B cell (primary cell): Measurements from ENCODE around the gene FMN1. TPM values are rescaled to one million over a fixed set of nuclear protein-coding genes. Genes with fewer than 3 reads are reported as not detected.

Source experiments
- ATAC-seq: fragments of 200-7000 bp; cut with Tn5 transposase; one replicate; pipeline ENCODE4 v1.10.0; 2021; ENCODE audit warnings: low read depth, mild to moderate bottlenecking, moderate number of reproducible peaks, moderate library complexity
- CTCF ChIA-PET: fragments of 350-600 bp; sonication (Branson Sonifier 250); formaldehyde crosslinking; loops from one replicate; lab custom pipeline; 2021; ENCODE audit warnings: antibody characterized with exemption, inconsistent platforms; lab: Charles Lee
- POLR2A ChIA-PET: fragments of 350-600 bp; sonication (Branson Sonifier 250); formaldehyde crosslinking; loops from one replicate; lab custom pipeline; 2021; ENCODE audit warnings: antibody characterized with exemption; lab: Charles Lee
- DNase-seq: peaks from one replicate; pipeline ENCODE4 v3.0.0; 2013
- H2AFZ ChIP-seq: 2 replicates; pipeline ENCODE4 v1.6.1; 2012; ENCODE audit warnings: mild to moderate bottlenecking, low read depth, low read length; ENCODE audit not compliant: insufficient read depth, poor library complexity, severe bottlenecking
- H3K27ac ChIP-seq, 2 donors: 1 replicate in 1 of 2; 2 replicates in 1 of 2; pipeline ENCODE4 v1.5.1; 2012 to 2013; ENCODE audit warnings: low read length in 2 of 2, mild to moderate bottlenecking in 2 of 2, moderate library complexity in 1 of 2
- H3K27me3 ChIP-seq, 4 experiments: fragments of 200-600 bp in 1 of 4; sonication (generic) in 1 of 4; replicated peaks in 1 of 4; 1 replicate in 2 of 4; 2 replicates in 2 of 4; pipeline versions ENCODE4 v1.6.1 to v1.7.0; 2013 to 2016; ENCODE audit warnings: low read length in 3 of 4, mild to moderate bottlenecking in 2 of 4, mixed read lengths in 1 of 4, moderate library complexity in 1 of 4; ENCODE audit not compliant: insufficient read depth in 4 of 4, control insufficient read depth in 3 of 4; ENCODE audit errors: control extremely low read depth in 1 of 4
- H3K36me3 ChIP-seq, 2 experiments: replicated peaks in 1 of 2; 1 replicate in 1 of 2; 2 replicates in 1 of 2; pipeline versions ENCODE4 v1.6.1 to v1.7.1; 2013; ENCODE audit warnings: low read length in 1 of 2; ENCODE audit not compliant: insufficient read depth in 2 of 2, control insufficient read depth in 1 of 2; ENCODE audit errors: control extremely low read depth in 1 of 2, extremely low read depth in 1 of 2
- H3K4me1 ChIP-seq, 2 donors: fragments of 200-600 bp in 1 of 2; sonication (generic) in 1 of 2; 1 replicate in 1 of 2; 2 replicates in 1 of 2; pipeline versions ENCODE4 v1.5.1 to v1.6.1; 2013 to 2017; ENCODE audit warnings: low read length in 2 of 2; ENCODE audit not compliant: control insufficient read depth in 2 of 2, insufficient read depth in 2 of 2
- H3K4me2 ChIP-seq: replicated peaks from 2 replicates; pipeline ENCODE3; 2012; ENCODE audit warnings: mild to moderate bottlenecking, low read depth, low read length; ENCODE audit not compliant: poor library complexity, severe bottlenecking
- H3K4me3 ChIP-seq, 5 experiments: fragments of 200-600 bp in 1 of 5; sonication (generic) in 1 of 5; 1 replicate in 3 of 5; 2 replicates in 2 of 5; pipeline versions ENCODE4 v1.5.1 to v1.7.0; 2011 to 2016; ENCODE audit warnings: low read length in 4 of 5, mild to moderate bottlenecking in 4 of 5, low read depth in 2 of 5, control low read depth in 1 of 5, moderate library complexity in 1 of 5; ENCODE audit not compliant: insufficient read depth in 1 of 5; ENCODE audit errors: control extremely low read depth in 1 of 5, extremely low read depth in 1 of 5
- H3K79me2 ChIP-seq: fragments of 200-600 bp; sonication (generic); one replicate; pipeline ENCODE4 v1.6.0; 2016; ENCODE audit warnings: low read length; ENCODE audit not compliant: control insufficient read depth, insufficient read depth
- H3K9ac ChIP-seq: fragments of 200-600 bp; sonication (generic); 2 replicates; pipeline ENCODE4 v1.6.1; 2017; ENCODE audit warnings: mild to moderate bottlenecking, low read length, moderate library complexity
- H3K9me3 ChIP-seq, 3 donors: one replicate each; pipeline versions ENCODE4 v1.6.1 to v1.7.1; 2013; ENCODE audit warnings: low read length in 2 of 3; ENCODE audit not compliant: control insufficient read depth in 2 of 3, insufficient read depth in 1 of 3; ENCODE audit errors: control extremely low read depth in 1 of 3
- H4K20me1 ChIP-seq: 2 replicates; pipeline ENCODE4 v1.6.0; 2012; ENCODE audit warnings: mild to moderate bottlenecking, low read length; ENCODE audit not compliant: insufficient read depth, control insufficient read depth, poor library complexity, severe bottlenecking
- H3K27ac Mint-ChIP-seq: one replicate; pipeline ENCODE4 v1.8.0; 2021; ENCODE audit warnings: mixed read lengths
- H3K27me3 Mint-ChIP-seq: one replicate; pipeline ENCODE4 v1.8.0; 2021; ENCODE audit warnings: mixed read lengths
- H3K4me1 Mint-ChIP-seq: one replicate; pipeline ENCODE4 v1.8.0; 2021; ENCODE audit warnings: mixed read lengths
- H3K4me3 Mint-ChIP-seq: one replicate; pipeline ENCODE4 v1.8.0; 2021; ENCODE audit warnings: mixed read lengths
- H3K9me3 Mint-ChIP-seq: one replicate; pipeline ENCODE4 v1.8.0; 2022; ENCODE audit warnings: mixed read lengths; ENCODE audit not compliant: insufficient read depth
- CTCF ChIP-seq: fragments of 200-600 bp; IDR thresholded peaks from one replicate; pipeline ENCODE4 v1.8.0; 2022; ENCODE audit warnings: antibody characterized with exemption, mild to moderate bottlenecking
- EZH2 ChIP-seq: IDR thresholded peaks from 2 replicates; pipeline ENCODE4 v1.6.1; 2012; ENCODE audit warnings: borderline replicate concordance, low read depth, mild to moderate bottlenecking, moderate library complexity, low read length; ENCODE audit not compliant: insufficient read depth, poor library complexity, severe bottlenecking
- WGBS: methylation state at CpG from one replicate; pipeline ENCODE4 v1.1.5; 2013; ENCODE audit warnings: missing lambda C conversion rate; ENCODE audit not compliant: insufficient coverage; 5-methylcytosine and 5-hydroxymethylcytosine counted together
- intact Hi-C: fragments of 100-400 bp; cut with micrococcal nuclease; formaldehyde crosslinking; loops from one replicate; pipeline ENCODE4 v1.10.0; 2022
- polyA plus RNA-seq: library from polyadenylated mRNA; depleted of rRNA; stranded (reverse); fragments of >200 nt; gene quantifications from 2 replicates; pipeline ENCODE4 v1.2.3, GENCODE V29; 2012
- total RNA-seq, 2 donors: library from RNA; stranded (reverse); fragments of 120-200 nt in 1 of 2; gene quantifications; 1 replicate in 1 of 2; 2 replicates in 1 of 2; pipeline versions ENCODE4 v1.2.3 to v1.2.4, GENCODE V29; 2013 to 2022

The FMN1 gene
- total and polyA plus RNA-seq, 2 donors (not counting 1 experiment from before 2014, with no cell fraction given), result 0.21 to 0.96 TPM

DNA sequence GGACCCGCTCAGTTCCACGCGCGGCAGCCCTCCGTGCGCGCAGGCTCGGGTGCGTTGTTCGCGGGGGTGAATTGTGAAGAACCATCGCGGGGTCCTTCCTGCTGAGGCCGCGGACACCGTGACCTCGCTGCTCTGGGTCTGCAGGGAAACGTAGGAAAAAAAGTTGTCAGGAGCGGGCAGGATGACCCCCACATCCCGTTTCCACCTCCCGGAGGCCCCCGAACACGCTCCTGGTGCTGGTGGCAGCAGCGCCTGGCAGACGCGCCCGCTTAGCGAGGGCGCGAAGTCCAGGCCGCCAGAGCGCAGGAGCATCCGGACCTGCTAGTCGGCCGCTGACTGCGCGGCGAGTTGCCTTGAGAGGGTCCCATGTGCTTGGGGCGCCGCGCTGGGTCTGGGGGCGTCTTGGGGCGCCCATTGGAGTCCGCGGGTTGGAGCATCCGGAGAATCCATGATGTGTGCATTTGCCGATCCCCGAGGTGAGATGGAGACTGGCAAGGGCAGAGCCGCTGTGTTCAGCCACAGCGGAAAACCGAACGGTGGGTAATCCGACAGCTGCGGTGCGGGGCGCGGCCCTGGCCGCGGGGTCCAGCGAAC, 476.2 kb downstream of the FMN1 start:
- peaks cover 0 to 16% (median 0%) of the 10 kb centered on the region in 3 donors for H3K9me3 ChIP-seq
- no peaks in the 10 kb centered on the region for H3K36me3 ChIP-seq
- H3K9me3 Mint-ChIP-seq, result no peaks in the 10 kb centered on the region
- peaks cover 0 to 57% (median 40%) of the 10 kb centered on the region in 4 experiments for H3K27me3 ChIP-seq
- TF ChIP-seq CTCF (no peak), EZH2 (no peak)
- WGBS, result 7% methylated on average over 60 of the region's 60 CpGs
- peak overlapping the region in 3 of 5 experiments; percentile 8 to 24 (median 15) for H3K4me3 ChIP-seq
- ChIA-PET POLR2A (no interaction called here), CTCF (no interaction called here)
- intact Hi-C loops, result no loop called here
- H3K79me2 ChIP-seq, result no peaks in the 10 kb centered on the region
- ATAC-seq (no peak), DNase-seq (peak; percentile 39)
- peak overlapping the region; percentile 29 for H3K9ac ChIP-seq
- peak overlapping the region; percentile 31 for H2AFZ ChIP-seq
- no peak overlapping the region for H3K27ac Mint-ChIP-seq
- H3K4me2 ChIP-seq, result peak overlapping the region; percentile 65
- peaks cover 36% of the 10 kb centered on the region for H3K4me1 Mint-ChIP-seq
- no peak overlapping the region for H3K27ac ChIP-seq
- no peaks in the 10 kb centered on the region for H4K20me1 ChIP-seq
- peak overlapping the region; percentile 37 for H3K4me3 Mint-ChIP-seq
- peaks cover 31 to 32% of the 10 kb centered on the region in 2 donors for H3K4me1 ChIP-seq
- peaks cover 45% of the 10 kb centered on the region for H3K27me3 Mint-ChIP-seq

DNA sequence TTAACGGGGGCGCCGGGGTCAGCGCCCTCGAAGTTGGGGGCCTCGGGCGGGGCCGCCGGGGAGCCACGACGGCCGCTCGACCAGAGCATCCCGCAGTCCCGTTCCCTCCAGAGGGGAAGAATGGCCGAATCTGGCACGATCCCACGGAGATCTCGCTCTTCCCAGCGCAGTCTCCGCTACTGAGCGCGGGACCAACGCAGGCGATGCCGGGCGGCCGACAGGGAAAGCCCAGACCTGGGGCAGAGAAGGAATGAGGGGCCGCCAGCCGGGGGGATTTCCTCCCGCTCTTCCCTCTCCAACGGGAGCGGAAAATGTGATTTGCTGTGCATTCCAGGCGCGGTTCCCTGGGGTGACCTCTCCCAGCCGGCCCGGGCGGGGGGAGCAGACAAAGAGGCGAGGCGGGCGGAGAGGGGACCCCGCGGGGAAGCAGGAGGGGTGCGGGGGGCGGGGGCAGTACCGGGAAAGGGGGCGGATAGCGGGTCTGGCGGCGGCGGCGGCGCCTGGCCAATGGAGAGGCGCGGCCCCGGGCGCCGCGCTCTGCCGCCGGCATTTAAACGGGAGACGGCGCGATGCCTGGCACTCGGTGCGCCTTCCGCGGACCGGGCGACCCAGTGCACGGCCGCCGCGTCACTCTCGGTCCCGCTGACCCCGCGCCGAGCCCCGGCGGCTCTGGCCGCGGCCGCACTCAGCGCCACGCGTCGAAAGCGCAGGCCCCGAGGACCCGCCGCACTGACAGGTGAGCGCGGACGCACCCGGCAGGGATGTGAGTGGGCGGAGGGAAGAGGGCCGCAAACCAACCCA, 476.9 kb downstream of the FMN1 start, which contains the start of gene GREM1:
Gene GREM1, plus strand, starts transcription at position 579 of the 801 bp plus-strand sequence. CDS start 12,687 bp downstream, outside the sequence.
- peak within 1 kb of the TSS; percentile 35 for H3K9ac ChIP-seq
- no peaks in the 10 kb centered on the region for H4K20me1 ChIP-seq
- H3K4me2 ChIP-seq, result peak within 1 kb of the TSS; percentile 65
- DNase-seq (no peak), ATAC-seq (no peak)
- Mint-ChIP-seq H3K4me1 (peaks cover 34% of the 10 kb centered on the region), H3K27ac (no peak within 1 kb of the TSS), H3K4me3 (peak within 1 kb of the TSS; percentile 77), H3K9me3 (no peaks in the 10 kb centered on the region), H3K27me3 (peaks cover 49% of the 10 kb centered on the region)
- H3K4me3 ChIP-seq, result peak within 1 kb of the TSS in 4 of 5 experiments; percentile 8 to 52 (median 18)
- H2AFZ ChIP-seq, result peak within 1 kb of the TSS; percentile 43
- no peaks in the 10 kb centered on the region for H3K36me3 ChIP-seq
- CTCF ChIA-PET, result no interaction called here
- peaks cover 31 to 32% of the 10 kb centered on the region in 2 donors for H3K4me1 ChIP-seq
- TF ChIP-seq EZH2 (no peak), CTCF (no peak)
- H3K27ac ChIP-seq, result no peak within 1 kb of the TSS
- WGBS, result 5% methylated on average over 97 of the region's 99 CpGs
- POLR2A ChIA-PET, result no interaction called here
- no peaks in the 10 kb centered on the region for H3K79me2 ChIP-seq
- intact Hi-C loops, result no loop called here
- H3K9me3 ChIP-seq, result peaks cover 0 to 16% (median 0%) of the 10 kb centered on the region in 3 donors
- H3K27me3 ChIP-seq, result peaks cover 0 to 58% (median 40%) of the 10 kb centered on the region in 4 experiments
